ENCODE measurements around the gene TGM1. TPM values are rescaled to one million over a fixed set of nuclear protein-coding genes. Genes with fewer than 3 reads are reported as not detected.
"Not testable (repeated sequence)": the region's sequence is repeated elsewhere in the genome, so short reads cannot be mapped to it uniquely, and the experiment has no call there.

Gene TGM1
- total RNA-seq, 1 donor from 2014 or later: 0.63 TPM

DNA sequence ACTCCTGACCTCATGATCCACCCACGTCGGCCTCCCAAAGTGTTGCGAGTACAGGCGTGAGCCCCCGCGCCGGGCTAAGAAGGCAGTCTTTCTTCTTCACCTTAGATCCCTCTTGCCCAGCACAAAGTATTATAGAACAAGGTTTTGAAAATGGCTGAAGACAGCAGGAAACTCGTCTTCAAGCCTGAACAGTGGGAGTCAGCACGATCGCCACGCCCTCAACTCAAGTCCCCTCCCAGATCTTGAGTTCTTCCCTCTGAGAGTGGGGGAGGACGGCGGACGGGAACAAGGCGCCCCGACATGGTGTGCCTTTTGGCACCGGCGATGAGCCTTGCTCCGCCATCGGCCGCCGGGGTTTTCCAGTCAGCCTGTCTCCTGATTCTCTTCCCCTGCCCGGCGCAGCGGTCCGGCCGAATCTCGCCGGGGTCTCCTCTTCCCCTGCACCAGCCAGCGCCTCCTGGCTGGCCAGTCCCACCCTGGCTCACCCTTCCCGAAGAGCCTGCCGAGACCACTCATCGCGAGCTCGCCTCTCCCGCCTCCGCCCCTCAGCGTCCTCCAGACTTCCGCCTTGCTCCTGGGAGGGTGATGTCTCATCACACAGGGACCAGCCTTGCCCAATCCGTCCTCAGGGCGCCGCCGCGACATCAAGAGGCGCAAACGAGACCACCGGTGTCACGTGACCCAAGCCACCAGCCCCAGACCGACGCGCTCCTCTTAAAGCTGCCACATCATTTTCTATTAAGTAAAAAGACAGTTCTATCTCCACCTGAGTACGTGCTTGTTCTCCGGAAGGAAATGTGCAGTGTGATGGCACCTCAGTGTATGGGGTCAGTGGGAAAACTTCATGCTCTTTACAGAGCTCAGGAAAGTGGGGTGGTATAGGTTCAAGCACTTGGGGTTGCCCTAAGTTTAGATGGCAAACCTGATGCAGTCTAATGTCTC is 49.8 kb downstream of the TGM1 start, which contains the start of gene CHMP4A:
Gene CHMP4A (minus strand): TSS at position 565 of the 942 bp plus-strand sequence. CDS start 49 bp downstream, at position 516.
- peak; percentile 69 for DNase-seq (ENCODE audit: low read depth)
- TF ChIP-seq CTCF (conservative IDR thresholded peaks at IDR 0.05; ENCODE audit: low read depth, low read length): peak; percentile 12

GRCh38 chr14:24211311-24211710 is 51.7 kb downstream of the TGM1 start:
- no peak for DNase-seq (ENCODE audit: low read depth)
- no peak for TF ChIP-seq CTCF (conservative IDR thresholded peaks at IDR 0.05; ENCODE audit: low read depth, low read length)
- H3K4me3 ChIP-seq (ENCODE audit: low read depth, low read length): no peak overlapping the region

More for the DNA sequence above, 49.8 kb downstream of the TGM1 start, which contains the start of gene CHMP4A:
- peak within 1 kb of the TSS; percentile 72 for H3K4me3 ChIP-seq (ENCODE audit: low read depth, low read length)

GRCh38 chr14:24207625-24208024 is 55.4 kb downstream of the TGM1 start:
- no peak for DNase-seq (ENCODE audit: low read depth)
- no peak for TF ChIP-seq CTCF (conservative IDR thresholded peaks at IDR 0.05; ENCODE audit: low read depth, low read length)
- H3K4me3 ChIP-seq (ENCODE audit: low read depth, low read length): no peak overlapping the region

GRCh38 chr14:24207104-24207551 is 55.8 kb downstream of the TGM1 start:
- TF ChIP-seq CTCF (conservative IDR thresholded peaks at IDR 0.05; ENCODE audit: low read depth, low read length): no peak
- DNase-seq (ENCODE audit: low read depth): no peak
- H3K4me3 ChIP-seq (ENCODE audit: low read depth, low read length): no peak overlapping the region

DNA sequence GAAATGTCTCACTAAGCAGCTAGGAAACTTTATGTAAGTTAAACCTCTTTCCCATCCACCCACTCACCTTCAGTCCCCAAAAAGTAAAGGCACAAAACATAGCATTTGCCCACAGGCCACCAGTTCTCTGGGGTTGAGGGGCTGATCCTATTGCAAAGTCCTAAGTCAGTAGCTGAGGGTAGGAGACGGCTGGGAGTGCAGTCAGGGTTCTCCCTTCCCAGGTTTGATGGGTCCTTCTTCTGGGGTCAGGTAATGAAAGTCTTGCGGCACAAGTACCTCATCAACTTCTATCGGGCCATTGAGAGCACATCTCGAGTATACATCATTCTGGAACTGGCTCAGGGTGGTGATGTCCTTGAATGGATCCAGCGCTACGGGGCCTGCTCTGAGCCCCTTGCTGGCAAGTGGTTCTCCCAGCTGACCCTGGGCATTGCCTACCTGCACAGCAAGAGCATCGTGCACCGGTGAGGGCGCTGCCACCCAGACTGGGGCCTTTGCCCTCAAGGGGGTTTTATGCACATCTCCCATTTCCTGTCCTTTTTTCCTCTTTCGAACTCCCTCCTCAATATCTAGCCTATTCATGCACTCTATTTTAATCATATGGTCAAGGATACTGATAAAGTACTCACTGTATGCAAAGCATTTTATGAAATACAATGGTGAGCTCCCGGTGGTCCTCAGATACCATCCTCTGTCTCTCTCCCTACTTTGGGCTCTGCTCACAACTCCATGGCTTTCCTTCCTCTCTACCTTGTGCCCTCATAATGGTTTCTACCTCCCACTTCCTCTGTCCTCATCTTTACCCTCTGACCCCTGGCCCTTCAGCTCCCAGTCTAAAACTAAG is 56.5 kb downstream of the TGM1 start:
- no peak for DNase-seq (ENCODE audit: low read depth)
- H3K4me3 ChIP-seq (ENCODE audit: low read depth, low read length): no peak overlapping the region
- TF ChIP-seq CTCF (conservative IDR thresholded peaks at IDR 0.05; ENCODE audit: low read depth, low read length): no peak

- no peak for TF ChIP-seq CTCF (conservative IDR thresholded peaks at IDR 0.05; ENCODE audit: low read depth, low read length)
- H3K4me3 ChIP-seq (ENCODE audit: low read depth, low read length): no peak overlapping the region
- DNase-seq (ENCODE audit: low read depth): no peak
Observed at GRCh38 chr14:24204163-24205146, 58.5 kb downstream of the TGM1 start.

- not testable (repeated sequence) for H3K4me3 ChIP-seq (ENCODE audit: low read depth, low read length); DNase-seq (ENCODE audit: low read depth)
Observed at GRCh38 chr14:24203249-24203886, 59.6 kb downstream of the TGM1 start.

- DNase-seq (ENCODE audit: low read depth); H3K4me3 ChIP-seq (ENCODE audit: low read depth, low read length): not testable (repeated sequence)
Observed at GRCh38 chr14:24202538-24202937, 60.4 kb downstream of the TGM1 start.
